Liver (tissue), 3 donors: Measurements from ENCODE around the gene CCDC110.

Source experiments
- ATF3 ChIP-seq: IDR thresholded peaks from 2 replicates; pipeline ENCODE4 v1.6.1; 2016; ENCODE audit warnings: antibody characterized with exemption
- CTCF ChIP-seq: fragments of 150-350 bp; IDR thresholded peaks from 2 replicates; pipeline ENCODE4 v1.5.1; 2017; ENCODE audit warnings: improper control_type of control experiment, low read depth, low read length; ENCODE audit not compliant: missing input control
- EGR1 ChIP-seq, 2 donors: IDR thresholded peaks; 2 replicates each; pipeline ENCODE4 v1.6.1; 2016 to 2018; ENCODE audit warnings: antibody characterized with exemption in 2 of 2, low read depth in 2 of 2
- FOXA2 ChIP-seq: IDR thresholded peaks from 2 replicates; pipeline ENCODE4 v1.6.1; 2016; ENCODE audit warnings: antibody characterized with exemption
- GABPA ChIP-seq, 2 donors: IDR thresholded peaks in 1 of 2; conservative IDR thresholded peaks in 1 of 2; 2 replicates each; pipeline ENCODE4 v1.6.1; 2016; ENCODE audit warnings: antibody characterized with exemption in 2 of 2, mild to moderate bottlenecking in 1 of 2, moderate library complexity in 1 of 2
- HNF4A ChIP-seq, 2 donors: conservative IDR thresholded peaks; 2 replicates each; pipeline ENCODE4 v1.6.1; 2016; ENCODE audit warnings: antibody characterized with exemption in 2 of 2, mild to moderate bottlenecking in 2 of 2
- JUND ChIP-seq, 2 donors: IDR thresholded peaks; 2 replicates each; pipeline ENCODE4 v1.6.1; 2016; ENCODE audit warnings: antibody characterized with exemption in 2 of 2
- MAX ChIP-seq: IDR thresholded peaks from 2 replicates; pipeline ENCODE4 v1.6.1; 2016; ENCODE audit warnings: antibody characterized with exemption
- RAD21 ChIP-seq, 2 donors: IDR thresholded peaks; 2 replicates each; pipeline ENCODE4 v1.6.1; 2016; ENCODE audit warnings: antibody characterized with exemption in 2 of 2, mild to moderate bottlenecking in 2 of 2
- REST ChIP-seq: IDR thresholded peaks from 2 replicates; pipeline ENCODE4 v1.6.1; 2016; ENCODE audit warnings: antibody characterized with exemption, mild to moderate bottlenecking
- RXRA ChIP-seq, 2 donors: IDR thresholded peaks; 2 replicates each; pipeline ENCODE4 v1.6.1; 2017 to 2018; ENCODE audit warnings: antibody characterized with exemption in 2 of 2, mild to moderate bottlenecking in 1 of 2
- SP1 ChIP-seq: IDR thresholded peaks from 2 replicates; pipeline ENCODE4 v1.6.1; 2018; ENCODE audit warnings: antibody characterized with exemption, mild to moderate bottlenecking
- TAF1 ChIP-seq: conservative IDR thresholded peaks from 2 replicates; pipeline ENCODE4 v1.6.1; 2016; ENCODE audit warnings: antibody characterized with exemption, mild to moderate bottlenecking
- YY1 ChIP-seq: IDR thresholded peaks from 2 replicates; pipeline ENCODE4 v1.6.1; 2016; ENCODE audit warnings: antibody characterized with exemption, mild to moderate bottlenecking
- donor health status: healthy.
- donor health status: healthy.

- TF ChIP-seq SP1 (no peak), HNF4A (conservative IDR thresholded peaks at IDR 0.05) (no peak), GABPA (IDR thresholded peaks at IDR 0.05 in 1 of 2, conservative IDR thresholded peaks at IDR 0.05 in 1 of 2) (no peak), CTCF (no peak), YY1 (no peak), TAF1 (no peak), REST (no peak), JUND (IDR thresholded peaks at IDR 0.05) (no peak), RXRA (IDR thresholded peaks at IDR 0.05) (no peak), RAD21 (IDR thresholded peaks at IDR 0.05) (no peak), EGR1 (IDR thresholded peaks at IDR 0.05; ENCODE audit: low read depth in 2 of 2) (no peak), ATF3 (no peak), MAX (no peak), FOXA2 (no peak)
Measured at GRCh38 chr4:185408432-185408831, 63.1 kb downstream of the CCDC110 start.
